ENCODE measurements around the gene GMPR2.

Gene GMPR2

DNA sequence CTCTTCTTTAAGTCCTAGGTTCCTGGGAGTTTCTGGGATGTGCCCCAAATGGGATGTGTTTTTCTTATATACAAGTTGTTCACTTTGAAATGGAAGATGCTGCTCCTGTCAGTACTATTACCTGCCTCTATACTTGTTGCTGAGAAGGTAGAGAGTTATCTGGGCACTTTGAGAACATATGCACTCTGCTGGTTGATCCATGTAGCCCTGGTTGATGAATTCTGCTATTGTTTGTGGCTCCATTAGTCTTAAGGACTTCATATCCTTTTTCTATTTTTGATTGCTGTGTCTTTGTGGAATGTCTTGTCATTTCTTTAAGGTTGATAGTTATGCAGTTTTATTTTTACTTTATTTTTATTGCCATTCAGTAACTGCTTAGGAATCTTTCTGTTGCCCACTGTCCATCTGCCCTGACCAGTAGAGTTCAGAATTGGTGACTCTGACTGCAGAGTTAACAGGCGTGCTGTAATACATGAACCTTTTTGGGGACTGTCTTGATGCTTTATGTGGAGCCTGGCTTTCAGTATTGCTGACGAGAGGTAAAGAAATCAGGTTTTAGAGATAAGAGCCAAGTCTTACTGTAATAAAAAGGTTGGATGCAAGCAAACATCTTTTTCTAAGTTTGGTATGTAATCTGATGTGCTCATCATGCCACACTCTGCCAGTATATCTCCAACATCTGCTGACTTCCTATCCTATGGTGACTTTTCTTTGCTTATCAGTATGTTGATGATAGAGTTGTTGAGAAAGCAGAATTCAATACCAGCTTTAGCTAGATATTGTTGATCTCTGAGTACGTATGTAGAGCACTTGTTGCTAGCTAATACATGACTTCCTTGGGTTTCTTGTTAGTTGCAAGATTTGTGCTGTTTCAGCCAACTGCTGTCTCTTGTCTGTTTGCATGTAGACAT, 1.6 kb downstream of the GMPR2 start:
- no peaks in the 10 kb centered on the region for H3K27me3 ChIP-seq
- H3K36me3 ChIP-seq, result peaks cover 24% of the 10 kb centered on the region
- no peak for DNase-seq
- peaks cover 4% of the 10 kb centered on the region; the same call in 1 of the 2 replicates for H3K4me1 ChIP-seq
- H3K9me3 ChIP-seq, result no peaks in the 10 kb centered on the region
- H3K4me3 ChIP-seq (ENCODE audit: low read depth, low read length), result no peak overlapping the region
- TF ChIP-seq, protein P1, sequence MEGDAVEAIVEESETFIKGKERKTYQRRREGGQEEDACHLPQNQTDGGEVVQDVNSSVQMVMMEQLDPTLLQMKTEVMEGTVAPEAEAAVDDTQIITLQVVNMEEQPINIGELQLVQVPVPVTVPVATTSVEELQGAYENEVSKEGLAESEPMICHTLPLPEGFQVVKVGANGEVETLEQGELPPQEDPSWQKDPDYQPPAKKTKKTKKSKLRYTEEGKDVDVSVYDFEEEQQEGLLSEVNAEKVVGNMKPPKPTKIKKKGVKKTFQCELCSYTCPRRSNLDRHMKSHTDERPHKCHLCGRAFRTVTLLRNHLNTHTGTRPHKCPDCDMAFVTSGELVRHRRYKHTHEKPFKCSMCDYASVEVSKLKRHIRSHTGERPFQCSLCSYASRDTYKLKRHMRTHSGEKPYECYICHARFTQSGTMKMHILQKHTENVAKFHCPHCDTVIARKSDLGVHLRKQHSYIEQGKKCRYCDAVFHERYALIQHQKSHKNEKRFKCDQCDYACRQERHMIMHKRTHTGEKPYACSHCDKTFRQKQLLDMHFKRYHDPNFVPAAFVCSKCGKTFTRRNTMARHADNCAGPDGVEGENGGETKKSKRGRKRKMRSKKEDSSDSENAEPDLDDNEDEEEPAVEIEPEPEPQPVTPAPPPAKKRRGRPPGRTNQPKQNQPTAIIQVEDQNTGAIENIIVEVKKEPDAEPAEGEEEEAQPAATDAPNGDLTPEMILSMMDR (IDR thresholded peaks at IDR 0.05; ENCODE audit: low read depth, low read length), result no peak

DNA sequence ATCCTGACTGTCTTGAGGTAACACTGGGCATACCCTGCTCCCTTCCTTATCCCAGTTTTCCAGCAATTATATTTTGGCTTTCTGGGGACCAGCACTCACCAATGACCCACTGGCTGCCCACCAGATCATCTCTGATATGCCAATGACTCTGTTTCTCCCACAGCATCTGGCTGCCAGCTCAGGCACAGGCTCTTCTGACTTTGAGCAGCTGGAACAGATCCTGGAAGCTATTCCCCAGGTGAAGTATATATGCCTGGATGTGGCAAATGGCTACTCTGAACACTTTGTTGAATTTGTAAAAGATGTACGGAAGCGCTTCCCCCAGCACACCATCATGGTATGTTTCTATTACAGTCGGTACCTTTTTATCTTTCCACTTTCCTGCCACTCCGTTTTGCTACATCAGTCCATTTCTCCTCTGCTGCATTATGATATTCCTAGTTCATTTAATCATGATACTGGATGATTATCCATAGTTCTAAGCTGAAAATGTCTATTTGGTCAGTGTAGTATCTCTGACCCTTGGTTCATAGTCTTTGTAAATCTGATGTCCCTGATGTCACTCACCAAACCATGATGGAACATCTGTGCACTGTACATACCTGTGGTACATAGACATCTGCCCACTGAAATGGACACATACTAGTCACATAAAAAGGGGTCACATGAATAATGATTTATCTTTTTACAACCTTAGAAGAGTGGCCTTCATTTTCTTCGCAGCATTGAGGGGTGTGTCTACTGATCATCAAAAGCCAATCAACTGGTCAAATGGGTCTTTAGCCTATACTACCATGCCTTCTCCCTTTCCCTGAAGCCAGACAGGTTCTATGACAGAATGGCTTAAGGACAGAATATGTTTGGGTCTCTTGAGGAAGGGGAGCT, 3.3 kb downstream of the GMPR2 start:
- Histone ChIP-seq H3K4me1 (peaks cover 4% of the 10 kb centered on the region; the same call in 1 of the 2 replicates), H3K9me3 (no peaks in the 10 kb centered on the region), H3K36me3 (peaks cover 37% of the 10 kb centered on the region), H3K27me3 (no peaks in the 10 kb centered on the region), H3K4me3 (ENCODE audit: low read depth, low read length) (no peak overlapping the region)
- TF ChIP-seq, protein P1 (IDR thresholded peaks at IDR 0.05; ENCODE audit: low read depth, low read length), result no peak
- no peak for DNase-seq

DNA sequence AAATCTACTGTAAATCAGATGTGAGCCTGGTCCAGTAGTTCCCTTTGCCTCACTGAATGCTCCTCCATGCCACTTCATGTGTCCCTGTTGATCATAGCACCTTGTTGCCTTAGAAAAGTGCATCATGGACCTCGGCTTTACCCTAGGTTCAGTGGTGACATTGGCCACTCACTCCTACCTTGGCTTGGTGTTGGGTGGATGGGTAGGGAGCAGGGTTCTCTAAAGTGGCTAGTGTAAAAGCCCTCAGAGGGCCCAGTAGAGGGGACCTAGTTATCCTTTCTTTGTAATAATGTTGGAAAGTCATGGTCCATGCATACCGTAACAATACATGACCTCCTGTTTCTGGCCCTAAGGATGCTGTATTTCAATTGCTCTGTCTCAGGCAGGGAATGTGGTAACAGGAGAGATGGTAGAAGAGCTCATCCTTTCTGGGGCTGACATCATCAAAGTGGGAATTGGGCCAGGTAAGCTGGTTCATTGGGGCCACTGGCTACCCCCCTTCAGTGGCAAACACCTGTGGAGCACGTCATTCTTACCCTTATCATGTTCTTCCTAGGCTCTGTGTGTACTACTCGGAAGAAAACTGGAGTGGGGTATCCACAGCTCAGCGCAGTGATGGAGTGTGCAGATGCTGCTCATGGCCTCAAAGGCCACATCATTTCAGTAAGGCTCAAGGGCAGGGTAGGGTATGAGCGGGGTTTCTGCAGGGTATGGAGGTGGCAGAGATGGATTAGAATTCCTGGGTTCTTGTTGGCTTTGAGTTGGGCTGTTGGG, 4.1 kb downstream of the GMPR2 start:
- Histone ChIP-seq H3K36me3 (peaks cover 38% of the 10 kb centered on the region), H3K4me3 (ENCODE audit: low read depth, low read length) (no peak overlapping the region), H3K9me3 (no peaks in the 10 kb centered on the region), H3K4me1 (peaks cover 4% of the 10 kb centered on the region; the same call in 1 of the 2 replicates), H3K27me3 (no peaks in the 10 kb centered on the region)
- TF ChIP-seq, protein P1 (IDR thresholded peaks at IDR 0.05; ENCODE audit: low read depth, low read length), result no peak
- no peak for DNase-seq

- H3K9me3 ChIP-seq, result no peaks in the 10 kb centered on the region
- H3K4me3 ChIP-seq (ENCODE audit: low read depth, low read length), result no peak overlapping the region
- TF ChIP-seq, protein P1 (IDR thresholded peaks at IDR 0.05; ENCODE audit: low read depth, low read length), result no peak
- peaks cover 38% of the 10 kb centered on the region for H3K36me3 ChIP-seq
- no peak for DNase-seq
- no peaks in the 10 kb centered on the region for H3K27me3 ChIP-seq
- peaks cover 4% of the 10 kb centered on the region; the same call in 1 of the 2 replicates for H3K4me1 ChIP-seq
These were observed 4.8 kb downstream of the GMPR2 start for GRCh38 chr14:24237463-24237955.

- TF ChIP-seq, protein P1 (IDR thresholded peaks at IDR 0.05; ENCODE audit: low read depth, low read length), result no peak
- Histone ChIP-seq H3K36me3 (peaks cover 38% of the 10 kb centered on the region), H3K27me3 (no peaks in the 10 kb centered on the region), H3K9me3 (no peaks in the 10 kb centered on the region), H3K4me1 (peaks cover 4% of the 10 kb centered on the region; the same call in 1 of the 2 replicates), H3K4me3 (ENCODE audit: low read depth, low read length) (no peak overlapping the region)
- DNase-seq, result no peak
These were observed 5.4 kb downstream of the GMPR2 start for GRCh38 chr14:24238123-24238522.
